Brain pericyte (primary cell): ENCODE measurements around the gene MTOR.
A peak's percentile ranks its signal among the peaks of the same experiment; 100 is the strongest.
"Not testable (repeated sequence)": the region's sequence is repeated elsewhere in the genome, so short reads cannot be mapped to it uniquely, and the experiment has no call there.

Experiments used
- DNase-seq: peaks from one replicate; pipeline ENCODE4 v3.0.0-alpha.2; 2012; ENCODE audit warnings: low read depth, low spot score

MTOR gene

GRCh38 chr1:11180342-11180744, 82.0 kb downstream of the MTOR start:
- no peak for DNase-seq

GRCh38 chr1:11179749-11180148, 82.6 kb downstream of the MTOR start:
- not testable (repeated sequence) for DNase-seq

- no peak for DNase-seq
Measured at GRCh38 chr1:11179125-11179524, 83.2 kb downstream of the MTOR start.

GRCh38 chr1:11178021-11179015, 84.0 kb downstream of the MTOR start:
- DNase-seq = no peak

GRCh38 chr1:11176081-11176706, 86.2 kb downstream of the MTOR start:
- no peak for DNase-seq

GRCh38 chr1:11175461-11175860, 86.9 kb downstream of the MTOR start:
- DNase-seq = no peak

- no peak for DNase-seq
Measured at GRCh38 chr1:11174261-11174942, 87.9 kb downstream of the MTOR start.

GRCh38 chr1:11170102-11170501, 92.2 kb downstream of the MTOR start:
- DNase-seq = no peak

GRCh38 chr1:11169202-11169601, 93.1 kb downstream of the MTOR start:
- DNase-seq = no peak

GRCh38 chr1:11168731-11169130, 93.6 kb downstream of the MTOR start:
- DNase-seq = no peak

GRCh38 chr1:11166744-11167143, 95.6 kb downstream of the MTOR start:
- DNase-seq = not testable (repeated sequence)

GRCh38 chr1:11162752-11163151, 99.6 kb downstream of the MTOR start:
- not testable (repeated sequence) for DNase-seq

GRCh38 chr1:11158720-11159321, 103.5 kb downstream of the MTOR start:
- DNase-seq = peak; percentile 75

- no peak for DNase-seq
Measured at GRCh38 chr1:11158291-11158690, 104.1 kb downstream of the MTOR start.

GRCh38 chr1:11157867-11158266, 104.5 kb downstream of the MTOR start:
- no peak for DNase-seq

- no peak for DNase-seq
Measured at GRCh38 chr1:11157394-11157793, 105.0 kb downstream of the MTOR start.

GRCh38 chr1:11156963-11157362, 105.4 kb downstream of the MTOR start:
- no peak for DNase-seq

GRCh38 chr1:11156441-11156840, 105.9 kb downstream of the MTOR start:
- DNase-seq = no peak

- no peak for DNase-seq
Measured at GRCh38 chr1:11153184-11153583, 109.2 kb downstream of the MTOR start.

- DNase-seq = no peak
Measured at GRCh38 chr1:11152755-11153154, 109.6 kb downstream of the MTOR start.

- peak; percentile 45 for DNase-seq
Measured at GRCh38 chr1:11151826-11152612, 110.3 kb downstream of the MTOR start.
